ENCODE data around the gene MANEA. TPM values are rescaled to one million over a fixed set of nuclear protein-coding genes. Genes with fewer than 3 reads are reported as not detected.

The MANEA gene
- total RNA-seq, 1 experiment from 2014 or later = 15.7 TPM

GRCh38 chr6:95589826-95590570 is 12.7 kb downstream of the MANEA start:
- H3K27me3 ChIP-seq (replicated peaks; ENCODE audit: control insufficient read depth, insufficient read depth, low read length) = no peaks in the 10 kb centered on the region
- no peaks in the 10 kb centered on the region for H3K4me1 ChIP-seq
- Mint-ChIP-seq H3K9me3 (ENCODE audit: unreplicated experiment) (peaks cover 20% of the 10 kb centered on the region), H3K4me1 (ENCODE audit: low read depth, unreplicated experiment) (no peaks in the 10 kb centered on the region), H3K4me3 (ENCODE audit: unreplicated experiment) (no peak overlapping the region), H3K27me3 (ENCODE audit: insufficient read depth, unreplicated experiment) (no peaks in the 10 kb centered on the region), H3K27ac (ENCODE audit: unreplicated experiment) (no peak overlapping the region), H3K36me3 (ENCODE audit: insufficient read depth, unreplicated experiment) (no peaks in the 10 kb centered on the region)
- CTCF ChIA-PET = no interaction called here
- TF ChIP-seq CTCF (IDR thresholded peaks at IDR 0.05; ENCODE audit: insufficient read depth in 1 of 2, low read depth in 1 of 2, low read length in 1 of 2, severe bottlenecking in 1 of 2, unreplicated experiment in 1 of 2) = no peak
- no peak overlapping the region for H3K4me3 ChIP-seq (ENCODE audit: low read depth, low read length)
- no peak for DNase-seq
- H3K9me3 ChIP-seq = peaks cover 3% of the 10 kb centered on the region; the same call in 1 of the 2 replicates
- no TSS peak for BruUV-seq (replicated peaks)
- intact Hi-C loops (cut with micrococcal nuclease; ENCODE audit: unreplicated experiment) = no loop called here
- H3K36me3 ChIP-seq (ENCODE audit: control insufficient read depth, insufficient read depth, low read length) = no peaks in the 10 kb centered on the region; the same call in 1 of the 2 replicates
- POLR2A ChIA-PET = no interaction called here

- Histone ChIP-seq H3K27me3 (replicated peaks; ENCODE audit: control insufficient read depth, insufficient read depth, low read length) (no peaks in the 10 kb centered on the region), H3K9me3 (peaks cover 3% of the 10 kb centered on the region; the same call in 1 of the 2 replicates), H3K36me3 (ENCODE audit: control insufficient read depth, insufficient read depth, low read length) (no peaks in the 10 kb centered on the region; the same call in 1 of the 2 replicates), H3K4me1 (no peaks in the 10 kb centered on the region), H3K4me3 (ENCODE audit: low read depth, low read length) (no peak overlapping the region)
- ChIA-PET CTCF (no interaction called here), POLR2A (no interaction called here)
- Mint-ChIP-seq H3K27ac (ENCODE audit: unreplicated experiment) (no peak overlapping the region), H3K4me1 (ENCODE audit: low read depth, unreplicated experiment) (no peaks in the 10 kb centered on the region), H3K9me3 (ENCODE audit: unreplicated experiment) (peaks cover 20% of the 10 kb centered on the region), H3K36me3 (ENCODE audit: insufficient read depth, unreplicated experiment) (no peaks in the 10 kb centered on the region), H3K27me3 (ENCODE audit: insufficient read depth, unreplicated experiment) (no peaks in the 10 kb centered on the region), H3K4me3 (ENCODE audit: unreplicated experiment) (no peak overlapping the region)
- intact Hi-C loops (cut with micrococcal nuclease; ENCODE audit: unreplicated experiment) = no loop called here
- no TSS peak for BruUV-seq (replicated peaks)
- DNase-seq = no peak
- TF ChIP-seq CTCF (IDR thresholded peaks at IDR 0.05; ENCODE audit: insufficient read depth in 1 of 2, low read depth in 1 of 2, low read length in 1 of 2, severe bottlenecking in 1 of 2, unreplicated experiment in 1 of 2) = no peak
Observed at GRCh38 chr6:95593025-95593424, 15.7 kb downstream of the MANEA start.

- Mint-ChIP-seq H3K9me3 (ENCODE audit: unreplicated experiment) (peaks cover 20% of the 10 kb centered on the region), H3K4me3 (ENCODE audit: unreplicated experiment) (no peak overlapping the region), H3K4me1 (ENCODE audit: low read depth, unreplicated experiment) (no peaks in the 10 kb centered on the region), H3K27me3 (ENCODE audit: insufficient read depth, unreplicated experiment) (no peaks in the 10 kb centered on the region), H3K36me3 (ENCODE audit: insufficient read depth, unreplicated experiment) (peaks cover under 1% of the 10 kb centered on the region), H3K27ac (ENCODE audit: unreplicated experiment) (no peak overlapping the region)
- Histone ChIP-seq H3K9me3 (peaks cover 3% of the 10 kb centered on the region; the same call in 1 of the 2 replicates), H3K4me3 (ENCODE audit: low read depth, low read length) (no peak overlapping the region), H3K27me3 (replicated peaks; ENCODE audit: control insufficient read depth, insufficient read depth, low read length) (no peaks in the 10 kb centered on the region), H3K36me3 (ENCODE audit: control insufficient read depth, insufficient read depth, low read length) (no peaks in the 10 kb centered on the region), H3K4me1 (0 out of 2 replicates have a peak, but pooled peaks cover 2% of the 10 kb centered on the region)
- TF ChIP-seq CTCF (IDR thresholded peaks at IDR 0.05; ENCODE audit: insufficient read depth in 1 of 2, low read depth in 1 of 2, low read length in 1 of 2, severe bottlenecking in 1 of 2, unreplicated experiment in 1 of 2) = no peak
- POLR2A ChIA-PET = no interaction called here
- no TSS peak for BruUV-seq (replicated peaks)
- intact Hi-C loops (cut with micrococcal nuclease; ENCODE audit: unreplicated experiment) = no loop called here
- CTCF ChIA-PET = no interaction called here
- DNase-seq = no peak
Observed at GRCh38 chr6:95596021-95596420, 18.7 kb downstream of the MANEA start.
